Measurements from ENCODE around the gene PRICKLE3.

The PRICKLE3 gene

GRCh38 chrX:49199315-49199595, 13.1 kb upstream of the PRICKLE3 start:
- no peak overlapping the region; the same call in 1 of the 2 replicates for H3K4me3 ChIP-seq (replicated peaks; ENCODE audit: low read depth, low read length)
- DNase-seq (ENCODE audit: extremely low read depth, insufficient read length): no peak
- no peaks in the 10 kb centered on the region for H3K36me3 ChIP-seq (ENCODE audit: control insufficient read depth, insufficient read depth, low read length)
- no peaks in the 10 kb centered on the region for H3K27me3 ChIP-seq (replicated peaks; ENCODE audit: control insufficient read depth, insufficient read depth, low read length)
- no peak for TF ChIP-seq CTCF (IDR thresholded peaks at IDR 0.05; ENCODE audit: insufficient read depth, low read length, poor library complexity, severe bottlenecking)

GRCh38 chrX:49198540-49199314, 12.6 kb upstream of the PRICKLE3 start:
- no peaks in the 10 kb centered on the region for H3K27me3 ChIP-seq (replicated peaks; ENCODE audit: control insufficient read depth, insufficient read depth, low read length)
- DNase-seq (ENCODE audit: extremely low read depth, insufficient read length): no peak
- no peak overlapping the region for H3K4me3 ChIP-seq (replicated peaks; ENCODE audit: low read depth, low read length)
- TF ChIP-seq CTCF (IDR thresholded peaks at IDR 0.05; ENCODE audit: insufficient read depth, low read length, poor library complexity, severe bottlenecking): no peak
- H3K36me3 ChIP-seq (ENCODE audit: control insufficient read depth, insufficient read depth, low read length): no peaks in the 10 kb centered on the region

- Histone ChIP-seq H3K36me3 (ENCODE audit: control insufficient read depth, insufficient read depth, low read length) (no peaks in the 10 kb centered on the region), H3K27me3 (replicated peaks; ENCODE audit: control insufficient read depth, insufficient read depth, low read length) (no peaks in the 10 kb centered on the region), H3K4me3 (replicated peaks; ENCODE audit: low read depth, low read length) (no peak overlapping the region)
- no peak for DNase-seq (ENCODE audit: extremely low read depth, insufficient read length)
- no peak for TF ChIP-seq CTCF (IDR thresholded peaks at IDR 0.05; ENCODE audit: insufficient read depth, low read length, poor library complexity, severe bottlenecking)
Measured at GRCh38 chrX:49197543-49198087, 11.4 kb upstream of the PRICKLE3 start.

GRCh38 chrX:49193542-49193964, 7.4 kb upstream of the PRICKLE3 start:
- no peak for TF ChIP-seq CTCF (IDR thresholded peaks at IDR 0.05; ENCODE audit: insufficient read depth, low read length, poor library complexity, severe bottlenecking)
- DNase-seq (ENCODE audit: extremely low read depth, insufficient read length): no peak
- Histone ChIP-seq H3K27me3 (replicated peaks; ENCODE audit: control insufficient read depth, insufficient read depth, low read length) (no peaks in the 10 kb centered on the region), H3K36me3 (ENCODE audit: control insufficient read depth, insufficient read depth, low read length) (no peaks in the 10 kb centered on the region), H3K4me3 (replicated peaks; ENCODE audit: low read depth, low read length) (no peak overlapping the region)

GRCh38 chrX:49192722-49193328, 6.7 kb upstream of the PRICKLE3 start:
- peak; percentile 70 for TF ChIP-seq CTCF (IDR thresholded peaks at IDR 0.05; ENCODE audit: insufficient read depth, low read length, poor library complexity, severe bottlenecking)
- Histone ChIP-seq H3K36me3 (ENCODE audit: control insufficient read depth, insufficient read depth, low read length) (no peaks in the 10 kb centered on the region), H3K27me3 (replicated peaks; ENCODE audit: control insufficient read depth, insufficient read depth, low read length) (no peaks in the 10 kb centered on the region), H3K4me3 (replicated peaks; ENCODE audit: low read depth, low read length) (no peak overlapping the region)
- DNase-seq (ENCODE audit: extremely low read depth, insufficient read length): no peak

Data from GM06990 (cell line).